Measurements from ENCODE around the gene GYPB. TPM values are rescaled to one million over a fixed set of nuclear protein-coding genes. Genes with fewer than 3 reads are reported as not detected.
"Not testable (repeated sequence)": the region's sequence is repeated elsewhere in the genome, so short reads cannot be mapped to it uniquely, and the experiment has no call there.

The GYPB gene
- total RNA-seq, 1 donor from 2014 or later, result not detected

GRCh38 chr4:143947493-143947892, 71.7 kb downstream of the GYPB start:
- H3K79me2 ChIP-seq (ENCODE audit: insufficient read depth, low read length); H3K9me3 ChIP-seq (ENCODE audit: insufficient read depth, low read depth, low read length); H3K27me3 Mint-ChIP-seq (ENCODE audit: low read depth, unreplicated experiment); H3K4me3 Mint-ChIP-seq (ENCODE audit: unreplicated experiment); H3K9ac ChIP-seq (ENCODE audit: low read length); H3K4me1 Mint-ChIP-seq (ENCODE audit: low read depth, unreplicated experiment); FAIRE-seq; H3K4me1 ChIP-seq (ENCODE audit: insufficient read depth, low read length); H3K4me2 ChIP-seq (ENCODE audit: low read length); H2AFZ ChIP-seq (ENCODE audit: low read depth, low read length); H4K20me1 ChIP-seq (ENCODE audit: insufficient read depth, low read length); DNase-seq (ENCODE audit: low read depth); H3K27me3 ChIP-seq (ENCODE audit: insufficient read depth, low read length); H3K27ac ChIP-seq (ENCODE audit: low read depth, low read length); H3K27ac Mint-ChIP-seq (ENCODE audit: unreplicated experiment); H3K4me3 ChIP-seq (ENCODE audit: insufficient read depth, low read depth, low read length); H3K36me3 ChIP-seq (ENCODE audit: insufficient read depth, low read length); H3K36me3 Mint-ChIP-seq (ENCODE audit: low read depth, unreplicated experiment): not testable (repeated sequence)
- peaks cover 16% of the 10 kb centered on the region for H3K9me3 Mint-ChIP-seq (ENCODE audit: unreplicated experiment)

Other genes with a start within 250 kb of the GYPB start
- not detected in 2 replicates for gene GYPE, start 113.8 kb downstream of the GYPB start, total RNA-seq
- not detected in 2 replicates for gene GYPA, start 121.3 kb upstream of the GYPB start, total RNA-seq